HCT116 (cell line): Measurements from ENCODE around the gene SUSD5. TPM values are rescaled to one million over a fixed set of nuclear protein-coding genes. Genes with fewer than 3 reads are reported as not detected.

Experiments
- ATAC-seq: fragments of 200-7000 bp; cut with Tn5 transposase; 2 replicates; pipeline ENCODE4 v1.9.1; 2020; ENCODE audit warnings: mild to moderate bottlenecking, moderate library complexity
- BruUV-seq: library from RNA; stranded (reverse); fragments of 400-500 nt; replicated peaks from 2 replicates; lab custom pipeline; 2021; lab: Mats Ljungman, UMichigan
- CTCF ChIA-PET: fragments of 300-600 bp; sonication (Branson Sonifier 250); formaldehyde crosslinking; loops from one replicate; lab custom pipeline; 2021; ENCODE audit warnings: antibody characterized with exemption; lab: Charles Lee
- POLR2A ChIA-PET: fragments of 300-600, 350-600 bp; sonication (Branson Sonifier 250); formaldehyde crosslinking; loops from one replicate; lab custom pipeline; 2021; ENCODE audit warnings: antibody characterized with exemption; lab: Charles Lee
- RAD21 ChIA-PET, 2 experiments: fragments of 300-600 bp; sonication (Branson Sonifier 250); formaldehyde crosslinking; loops; one replicate each; lab custom pipeline; 2023; ENCODE audit warnings: low total read pairs in 2 of 2; ENCODE audit not compliant: uncharacterized antibody in 2 of 2, unreplicated experiment in 2 of 2, low non-redundant PET in 1 of 2; lab: Charles Lee
- DNase-seq: peaks from one replicate; pipeline ENCODE4 v3.0.0-alpha.2; 2010; ENCODE audit warnings: low read depth, low spot score
- H2AFZ ChIP-seq: fragments of 200-600 bp; shearing (Covaris generic), sonication (generic); 2 replicates; pipeline ENCODE4 v1.6.1; 2017; ENCODE audit warnings: low read depth, mixed run types, mixed read lengths, antibody characterized with exemption, low read length; ENCODE audit not compliant: poor library complexity, severe bottlenecking
- H3K27ac ChIP-seq: 2 replicates; pipeline ENCODE4 v1.5.1; 2012; ENCODE audit warnings: low read depth, low read length
- H3K27me3 ChIP-seq: fragments of 200-600 bp; sonication (generic); 2 replicates; pipeline ENCODE4 v1.6.1; 2016; ENCODE audit warnings: mixed run types, low read length, mixed read lengths; ENCODE audit not compliant: insufficient read depth
- H3K36me3 ChIP-seq, 2 experiments: fragments of 200-500 bp in 1 of 2; fragments of 200-600 bp in 1 of 2; sonication (Bioruptor generic) in 1 of 2; sonication (generic) in 1 of 2; 2 replicates each; pipeline versions ENCODE4 v1.5.1 to v1.6.1; 2014 to 2016; ENCODE audit warnings: low read length in 2 of 2, inconsistent platforms in 1 of 2, mixed read lengths in 1 of 2, mixed run types in 1 of 2; ENCODE audit not compliant: insufficient read depth in 2 of 2, control insufficient read depth in 1 of 2
- H3K4me1 ChIP-seq, 2 experiments: fragments of 200-600 bp in 1 of 2; sonication (generic) in 1 of 2; 2 replicates each; pipeline versions ENCODE4 v1.5.1 to v1.6.1; 2012 to 2017; ENCODE audit warnings: low read length in 2 of 2, inconsistent platforms in 1 of 2, mild to moderate bottlenecking in 1 of 2, mixed read lengths in 1 of 2, mixed run types in 1 of 2, moderate library complexity in 1 of 2; ENCODE audit not compliant: insufficient read depth in 2 of 2, control insufficient read depth in 1 of 2
- H3K4me2 ChIP-seq: fragments of 200-600 bp; sonication (generic); 2 replicates; pipeline ENCODE4 v1.6.1; 2017; ENCODE audit warnings: mixed run types, low read length, mixed read lengths
- H3K4me3 ChIP-seq, 2 experiments: fragments of 200-600 bp in 1 of 2; sonication (generic) in 1 of 2; replicated peaks in 1 of 2; 2 replicates each; pipeline ENCODE4 v1.5.1; 2011 to 2016; ENCODE audit warnings: low read length in 2 of 2, control low read depth in 1 of 2, low read depth in 1 of 2, mild to moderate bottlenecking in 1 of 2, mixed read lengths in 1 of 2, mixed run types in 1 of 2
- H3K79me2 ChIP-seq: fragments of 200-600 bp; sonication (generic); 2 replicates; pipeline ENCODE4 v1.6.1; 2017; ENCODE audit warnings: mild to moderate bottlenecking, mixed run types, low read length, moderate library complexity, mixed read lengths; ENCODE audit not compliant: insufficient read depth
- H3K9ac ChIP-seq: fragments of 200-600 bp; sonication (generic); 2 replicates; pipeline ENCODE4 v1.6.1; 2016; ENCODE audit warnings: low read length, mixed read lengths
- H3K9me2 ChIP-seq: fragments of 200-600 bp; sonication (generic), shearing (Covaris generic); 2 replicates; pipeline ENCODE4 v1.6.1; 2017; ENCODE audit warnings: mixed run types, mild to moderate bottlenecking, moderate library complexity; ENCODE audit not compliant: insufficient read depth
- H3K9me3 ChIP-seq, 2 experiments: fragments of 200-500 bp in 1 of 2; fragments of 200-600 bp in 1 of 2; sonication (Bioruptor generic) in 1 of 2; sonication (generic) in 1 of 2; 2 replicates each; pipeline ENCODE4 v1.6.1; 2014 to 2017; ENCODE audit warnings: low read length in 2 of 2, mixed read lengths in 2 of 2, inconsistent platforms in 1 of 2, low read depth in 1 of 2, mild to moderate bottlenecking in 1 of 2, mixed run types in 1 of 2, moderate library complexity in 1 of 2; ENCODE audit not compliant: control insufficient read depth in 1 of 2, insufficient read depth in 1 of 2
- H4K20me1 ChIP-seq: fragments of 200-600 bp; sonication (generic), shearing (Covaris generic); 2 replicates; pipeline ENCODE4 v1.6.1; 2017; ENCODE audit warnings: mixed run types, mild to moderate bottlenecking, moderate library complexity; ENCODE audit not compliant: insufficient read depth
- CBX3 ChIP-seq: IDR thresholded peaks from 2 replicates; pipeline ENCODE4 v1.6.1; 2012; ENCODE audit warnings: low read depth
- EGR1 ChIP-seq: IDR thresholded peaks from 2 replicates; pipeline ENCODE4 v1.6.1; 2012; ENCODE audit warnings: low read depth
- EZH2 ChIP-seq: fragments of 200-600 bp; sonication (generic); IDR thresholded peaks from 2 replicates; pipeline ENCODE4 v1.6.1; 2017; ENCODE audit warnings: antibody characterized with exemption, mixed run types
- EZH2phosphoT487 ChIP-seq: fragments of 200-600 bp; IDR thresholded peaks from 2 replicates; pipeline ENCODE4 v1.6.1; 2018; ENCODE audit warnings: antibody characterized with exemption, borderline replicate concordance
- JUND ChIP-seq: IDR thresholded peaks from 2 replicates; pipeline ENCODE4 v1.6.1; 2012
- POLR2A ChIP-seq: IDR thresholded peaks from 2 replicates; pipeline ENCODE4 v1.7.0; 2011; ENCODE audit warnings: borderline replicate concordance; ENCODE audit not compliant: insufficient read depth, insufficient read length; ENCODE audit errors: extremely low read depth
- SIN3A ChIP-seq: IDR thresholded peaks from 2 replicates; pipeline ENCODE4 v1.6.1; 2012; ENCODE audit warnings: low read depth
- SRF ChIP-seq: IDR thresholded peaks from 2 replicates; pipeline ENCODE4 v1.6.1; 2012; ENCODE audit warnings: low read depth
- YY1 ChIP-seq: IDR thresholded peaks from 2 replicates; pipeline ENCODE4 v1.6.1; 2011; ENCODE audit warnings: low read length, low read depth, moderate library complexity, mild to moderate bottlenecking; ENCODE audit not compliant: insufficient replicate concordance; ENCODE audit errors: extremely low read depth
- ZFX ChIP-seq: fragments of 450-650 bp; IDR thresholded peaks from 2 replicates; pipeline ENCODE4 v1.6.1; 2017
- ZNF274 ChIP-seq: fragments of 200-500 bp; sonication (Bioruptor generic); IDR thresholded peaks from 2 replicates; pipeline ENCODE4 v1.6.1; 2014; ENCODE audit warnings: mild to moderate bottlenecking, low read depth, low read length, inconsistent platforms
- intact Hi-C: fragments of 100-400 bp; cut with micrococcal nuclease; formaldehyde crosslinking; loops from 2 replicates; pipeline ENCODE4 v1.10.0; 2022
- total RNA-seq: library from RNA; stranded (reverse); gene quantifications from one replicate; pipeline ENCODE4 v1.2.1, GENCODE V29; 2021; ENCODE audit not compliant: unreplicated experiment
- TF ChIP-seq, protein P1 (sequence below): IDR thresholded peaks from 2 replicates; pipeline ENCODE4 v1.6.1; 2012; ENCODE audit warnings: low read depth
- TF ChIP-seq, protein P2 (sequence below): IDR thresholded peaks from 2 replicates; pipeline ENCODE4 v1.6.1; 2012

Gene SUSD5
- total RNA-seq, 1 experiment from 2014 or later = not detected

DNA sequence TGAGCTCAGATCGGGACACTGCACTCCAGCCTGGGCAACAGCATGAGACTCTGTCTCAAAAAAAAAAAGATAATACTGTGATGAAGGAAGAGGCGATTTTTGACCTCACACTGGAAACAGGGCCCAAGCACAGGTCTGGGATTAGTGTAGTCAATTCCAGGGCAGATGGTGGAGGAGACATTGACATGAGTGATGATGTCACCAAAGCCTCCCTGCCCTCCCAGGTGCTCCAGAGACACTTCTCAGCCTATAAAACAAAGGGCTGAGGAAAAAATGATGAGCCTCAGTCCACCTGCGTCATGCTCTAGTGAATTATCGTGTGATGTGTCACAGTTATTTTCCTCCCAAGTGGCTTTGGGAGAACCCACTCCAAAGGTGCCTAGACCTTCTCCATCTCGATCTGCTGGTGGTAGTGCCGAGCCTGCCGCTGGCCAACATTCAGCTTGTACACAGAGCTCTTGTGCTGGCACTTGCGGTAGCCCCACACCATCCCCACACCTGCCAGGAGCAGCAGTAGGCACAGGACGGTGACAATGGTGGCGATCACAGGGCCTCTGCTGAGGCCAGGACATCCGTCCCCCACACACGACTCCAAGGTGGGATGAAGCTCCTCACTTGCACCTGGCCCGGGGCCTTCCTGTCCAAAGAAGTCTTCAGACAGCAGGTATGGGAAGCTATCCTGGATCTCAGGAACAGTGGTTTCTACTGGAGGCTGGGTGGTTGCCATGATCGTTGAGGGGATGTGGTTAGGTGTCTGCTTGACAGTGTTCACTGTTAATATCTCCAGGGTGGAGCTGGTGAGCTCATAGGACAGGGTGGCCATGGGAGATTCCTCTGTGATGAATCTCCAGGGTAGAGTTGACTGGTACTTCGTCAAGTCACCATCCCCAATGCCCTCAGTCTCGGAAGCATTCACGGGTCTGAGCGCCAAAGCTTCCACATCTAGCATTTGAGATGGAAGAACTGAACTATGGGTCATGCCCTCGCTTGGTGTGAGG is 65.9 kb downstream of the SUSD5 start:
- no peaks in the 10 kb centered on the region for H3K36me3 ChIP-seq
- H4K20me1 ChIP-seq = no peaks in the 10 kb centered on the region
- no peak for DNase-seq
- no peak overlapping the region for H3K4me3 ChIP-seq
- no peak for TF ChIP-seq SRF
- TF ChIP-seq POLR2A = no peak
- no peak for TF ChIP-seq CBX3
- TF ChIP-seq YY1 = no peak
- TF ChIP-seq, all 23 proteins: peak for 0
- H3K27ac ChIP-seq = no peak overlapping the region
- intact Hi-C loops = no loop called here
- ChIA-PET POLR2A (no interaction called here), CTCF (no interaction called here), RAD21 (no interaction called here)
- no peaks in the 10 kb centered on the region for H3K4me1 ChIP-seq
- no peaks in the 10 kb centered on the region for H3K9me2 ChIP-seq
- no peak overlapping the region for H3K4me2 ChIP-seq
- H3K79me2 ChIP-seq = no peaks in the 10 kb centered on the region
- ATAC-seq = no peak
- no peaks in the 10 kb centered on the region for H3K27me3 ChIP-seq
- H2AFZ ChIP-seq = no peak overlapping the region
- no peak overlapping the region for H3K9ac ChIP-seq
- BruUV-seq = no TSS peak
- H3K9me3 ChIP-seq = no peaks in the 10 kb centered on the region

DNA sequence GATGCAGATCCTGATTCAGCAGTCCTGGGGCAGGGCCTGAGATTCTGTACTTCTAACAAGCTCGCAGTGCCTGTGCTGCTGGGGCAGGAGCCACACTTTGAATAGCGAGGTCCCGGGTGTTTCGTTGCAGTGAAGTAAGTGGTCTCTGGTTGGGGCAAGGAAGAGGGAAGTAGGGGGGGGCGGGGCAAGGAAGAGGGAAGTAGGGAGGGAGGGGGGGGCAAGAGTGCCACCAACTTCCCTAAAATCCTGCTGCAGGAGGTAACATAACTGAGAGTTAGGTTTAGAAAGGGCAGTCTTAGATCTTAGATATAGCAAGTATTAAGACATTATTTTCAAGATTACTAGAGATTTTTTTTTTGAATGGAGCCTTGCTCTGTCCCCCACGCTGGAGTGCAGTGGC is 69.3 kb downstream of the SUSD5 start:
- no TSS peak for BruUV-seq
- no peaks in the 10 kb centered on the region for H3K9me3 ChIP-seq
- intact Hi-C loops = no loop called here
- H3K27ac ChIP-seq = no peak overlapping the region
- no peaks in the 10 kb centered on the region for H4K20me1 ChIP-seq
- H3K27me3 ChIP-seq = no peaks in the 10 kb centered on the region
- ChIA-PET RAD21 (no interaction called here), POLR2A (no interaction called here), CTCF (no interaction called here)
- no peak overlapping the region for H2AFZ ChIP-seq
- no peaks in the 10 kb centered on the region for H3K36me3 ChIP-seq
- H3K4me2 ChIP-seq = no peak overlapping the region
- TF ChIP-seq SRF (no peak), EGR1 (no peak), EZH2 (no peak), ZNF274 (no peak), SIN3A (no peak), ZFX (no peak), EZH2phosphoT487 (no peak), JUND (no peak)
- TF ChIP-seq, protein P1, sequence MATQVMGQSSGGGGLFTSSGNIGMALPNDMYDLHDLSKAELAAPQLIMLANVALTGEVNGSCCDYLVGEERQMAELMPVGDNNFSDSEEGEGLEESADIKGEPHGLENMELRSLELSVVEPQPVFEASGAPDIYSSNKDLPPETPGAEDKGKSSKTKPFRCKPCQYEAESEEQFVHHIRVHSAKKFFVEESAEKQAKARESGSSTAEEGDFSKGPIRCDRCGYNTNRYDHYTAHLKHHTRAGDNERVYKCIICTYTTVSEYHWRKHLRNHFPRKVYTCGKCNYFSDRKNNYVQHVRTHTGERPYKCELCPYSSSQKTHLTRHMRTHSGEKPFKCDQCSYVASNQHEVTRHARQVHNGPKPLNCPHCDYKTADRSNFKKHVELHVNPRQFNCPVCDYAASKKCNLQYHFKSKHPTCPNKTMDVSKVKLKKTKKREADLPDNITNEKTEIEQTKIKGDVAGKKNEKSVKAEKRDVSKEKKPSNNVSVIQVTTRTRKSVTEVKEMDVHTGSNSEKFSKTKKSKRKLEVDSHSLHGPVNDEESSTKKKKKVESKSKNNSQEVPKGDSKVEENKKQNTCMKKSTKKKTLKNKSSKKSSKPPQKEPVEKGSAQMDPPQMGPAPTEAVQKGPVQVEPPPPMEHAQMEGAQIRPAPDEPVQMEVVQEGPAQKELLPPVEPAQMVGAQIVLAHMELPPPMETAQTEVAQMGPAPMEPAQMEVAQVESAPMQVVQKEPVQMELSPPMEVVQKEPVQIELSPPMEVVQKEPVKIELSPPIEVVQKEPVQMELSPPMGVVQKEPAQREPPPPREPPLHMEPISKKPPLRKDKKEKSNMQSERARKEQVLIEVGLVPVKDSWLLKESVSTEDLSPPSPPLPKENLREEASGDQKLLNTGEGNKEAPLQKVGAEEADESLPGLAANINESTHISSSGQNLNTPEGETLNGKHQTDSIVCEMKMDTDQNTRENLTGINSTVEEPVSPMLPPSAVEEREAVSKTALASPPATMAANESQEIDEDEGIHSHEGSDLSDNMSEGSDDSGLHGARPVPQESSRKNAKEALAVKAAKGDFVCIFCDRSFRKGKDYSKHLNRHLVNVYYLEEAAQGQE = no peak
- TF ChIP-seq, protein P2, sequence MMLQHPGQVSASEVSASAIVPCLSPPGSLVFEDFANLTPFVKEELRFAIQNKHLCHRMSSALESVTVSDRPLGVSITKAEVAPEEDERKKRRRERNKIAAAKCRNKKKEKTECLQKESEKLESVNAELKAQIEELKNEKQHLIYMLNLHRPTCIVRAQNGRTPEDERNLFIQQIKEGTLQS = no peak
- ATAC-seq = no peak
- H3K4me1 ChIP-seq = peaks cover 12 to 15% of the 10 kb centered on the region in 2 experiments; a peak in 2 of 4 replicates
- no peaks in the 10 kb centered on the region for H3K9me2 ChIP-seq
- DNase-seq = no peak
- no peak overlapping the region for H3K9ac ChIP-seq
- H3K4me3 ChIP-seq = no peak overlapping the region
- H3K79me2 ChIP-seq = no peaks in the 10 kb centered on the region
